ENCODE results near the gene POLR2J. TPM values are rescaled to one million over a fixed set of nuclear protein-coding genes. Genes with fewer than 3 reads are reported as not detected.

The POLR2J gene
- total RNA-seq, 5 donors from 2014 or later (not counting 1 experiment from before 2014, with no cell fraction given), result 35.2 to 53.7 (median 42.3) TPM

DNA sequence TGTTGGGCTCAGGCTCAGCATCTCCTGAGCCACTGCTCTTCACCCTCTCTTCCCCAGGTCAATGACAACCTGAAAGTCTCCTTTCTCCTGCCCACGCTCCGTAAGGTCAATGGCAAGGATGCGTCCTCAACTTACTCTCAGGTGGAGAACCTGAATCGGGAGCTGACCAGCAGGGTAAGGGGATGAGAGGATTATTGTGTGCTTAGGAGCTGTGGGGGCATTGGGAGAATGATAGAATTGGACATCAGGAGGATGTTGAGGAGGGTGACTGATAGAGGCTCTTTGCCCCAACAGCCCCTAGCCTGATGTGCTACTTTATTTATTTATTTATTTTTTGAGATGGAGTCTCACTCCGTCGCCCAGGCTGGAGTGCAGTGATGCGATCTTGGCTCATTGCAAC, 12.6 kb downstream of the POLR2J start:
- Mint-ChIP-seq H3K4me3 (peak overlapping the region; percentile 89 to 90 (median 89)), H3K27ac (no peak overlapping the region), H3K4me1 (peaks cover 29 to 37% (median 36%) of the 10 kb centered on the region in 3 donors), H3K36me3 (no peaks in the 10 kb centered on the region), H3K27me3 (no peaks in the 10 kb centered on the region), H3K9me3 (no peaks in the 10 kb centered on the region)
- WGBS (ENCODE audit: insufficient coverage), result no CpG with 5 or more reads among the region's 7 CpGs
- H3K27me3 ChIP-seq (replicated peaks in 1 of 2; ENCODE audit: control insufficient read depth in 2 of 2, extremely low read depth in 1 of 2, insufficient read depth in 2 of 2, low read length in 1 of 2), result no peaks in the 10 kb centered on the region
- H3K9me3 ChIP-seq, result no peaks in the 10 kb centered on the region
- peak overlapping the region in 1 of 2 donors; percentile 95 for H3K4me3 ChIP-seq (ENCODE audit: control insufficient read depth in 1 of 2, extremely low read depth in 1 of 2, low read length in 1 of 2)
- ChIA-PET CTCF (interaction anchor here (0.6 to 1.6 kb wide), 5 partner anchors 48 to 62 kb away, joined by 3 to 6 read pairs (median 3); no protein-coding TSS in a partner anchor), POLR2A (interaction anchor here in 1 of 2 donors (0.6 kb wide), 2 partner anchors 56 to 1755 kb away, joined by 4 to 6 read pairs; no protein-coding TSS in a partner anchor)
- DNase-seq, result no peak
- no peak overlapping the region for H3K27ac ChIP-seq (ENCODE audit: low read length)
- peaks cover 16 to 28% of the 10 kb centered on the region in 2 donors for H3K36me3 ChIP-seq (ENCODE audit: control insufficient read depth in 2 of 2, extremely low read depth in 1 of 2, insufficient read depth in 1 of 2, low read length in 1 of 2)
- no peak for ATAC-seq (replicated peaks in 1 of 4)
- peaks cover 14 to 43% of the 10 kb centered on the region in 2 experiments for H3K4me1 ChIP-seq (ENCODE audit: control insufficient read depth in 1 of 2, extremely low read depth in 1 of 2, insufficient read depth in 2 of 2, low read length in 2 of 2)

GRCh38 chr7:102464577-102465280, 14.0 kb downstream of the POLR2J start, which contains the start of the genes ALKBH4 and LRWD1:
Gene ALKBH4, minus strand, starts transcription at chr7:102464863. Its CDS starts 27 bp downstream, at chr7:102464836.
Gene LRWD1, plus strand, starts transcription at chr7:102464984. Its CDS starts 97 bp downstream, at chr7:102465081.
- peak within 1 kb of the TSS; percentile 93 to 95 for H3K4me3 ChIP-seq (ENCODE audit: control insufficient read depth in 1 of 2, extremely low read depth in 1 of 2, low read length in 1 of 2)
- no peaks in the 10 kb centered on the region for H3K9me3 ChIP-seq
- Mint-ChIP-seq H3K4me3 (peak within 1 kb of the TSS; percentile 89 to 90 (median 89)), H3K27me3 (no peaks in the 10 kb centered on the region), H3K9me3 (no peaks in the 10 kb centered on the region), H3K36me3 (no peaks in the 10 kb centered on the region), H3K4me1 (peaks cover 34 to 40% (median 37%) of the 10 kb centered on the region in 3 donors), H3K27ac (peak within 1 kb of the TSS; percentile 63 to 87)
- peak within 1 kb of the TSS; percentile 47 for H3K27ac ChIP-seq (ENCODE audit: low read length)
- ATAC-seq (replicated peaks in 1 of 4) (peak; percentile 97 to 99 (median 97)), DNase-seq (peak; percentile 79 to 96 (median 88))
- H3K27me3 ChIP-seq (replicated peaks in 1 of 2; ENCODE audit: control insufficient read depth in 2 of 2, extremely low read depth in 1 of 2, insufficient read depth in 2 of 2, low read length in 1 of 2), result no peaks in the 10 kb centered on the region
- H3K36me3 ChIP-seq (ENCODE audit: control insufficient read depth in 2 of 2, extremely low read depth in 1 of 2, insufficient read depth in 1 of 2, low read length in 1 of 2), result peaks cover 15 to 23% of the 10 kb centered on the region in 2 donors
- ChIA-PET POLR2A (interaction anchor here in 1 of 2 donors (0.6 kb wide), 1 partner anchor 23 kb away, joined by 9 read pairs; no protein-coding TSS in a partner anchor), CTCF (interaction anchor here (0.6 to 1.6 kb wide), 9 partner anchors 15 to 102 kb away, joined by 3 to 6 read pairs (median 3); no protein-coding TSS in a partner anchor)
- H3K4me1 ChIP-seq (ENCODE audit: control insufficient read depth in 1 of 2, extremely low read depth in 1 of 2, insufficient read depth in 2 of 2, low read length in 2 of 2), result peaks cover 14 to 43% of the 10 kb centered on the region in 2 experiments
- WGBS (ENCODE audit: insufficient coverage), result under 1% methylated on average over 81 of the region's 81 CpGs

DNA sequence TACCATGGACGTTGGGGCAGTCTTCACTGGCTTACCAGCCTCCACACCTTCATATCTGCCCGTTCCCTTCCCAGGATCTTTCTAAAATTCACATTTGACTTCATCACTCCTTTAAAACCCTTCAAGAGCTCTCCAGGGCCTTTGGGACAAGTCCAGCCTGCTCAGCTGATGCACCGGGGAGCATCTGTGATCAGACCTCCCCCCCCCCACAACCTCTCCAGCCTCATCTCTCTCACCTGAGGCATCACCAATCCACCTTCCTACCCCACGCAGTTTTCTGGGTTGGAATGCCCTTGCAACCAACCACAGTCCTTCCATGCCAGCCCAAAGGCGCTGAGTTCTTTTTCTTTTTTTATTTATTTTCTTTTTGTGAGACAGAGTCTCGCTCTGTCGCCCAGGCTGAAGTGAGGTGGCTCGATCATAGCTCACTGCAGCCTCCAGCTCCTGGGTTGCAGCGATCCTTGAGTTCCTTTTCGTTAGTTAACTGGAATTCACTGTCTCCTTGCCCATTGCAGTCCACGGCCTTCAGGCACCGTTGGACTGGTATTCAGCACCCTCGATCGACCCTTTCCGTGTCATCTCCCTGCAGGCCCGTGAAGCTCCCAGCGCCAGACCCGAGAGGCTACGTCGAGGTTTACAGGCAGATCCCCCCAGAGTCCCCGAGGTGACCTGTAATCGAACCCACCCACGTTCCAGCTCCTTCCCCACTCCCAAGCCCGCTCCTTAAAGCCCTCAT, 14.7 kb downstream of the POLR2J start:
- H3K4me1 Mint-ChIP-seq, result peaks cover 34 to 40% (median 37%) of the 10 kb centered on the region in 3 donors
- no peaks in the 10 kb centered on the region for H3K27me3 ChIP-seq (replicated peaks in 1 of 2; ENCODE audit: control insufficient read depth in 2 of 2, extremely low read depth in 1 of 2, insufficient read depth in 2 of 2, low read length in 1 of 2)
- no peaks in the 10 kb centered on the region for H3K9me3 Mint-ChIP-seq
- H3K4me3 Mint-ChIP-seq, result peak overlapping the region; percentile 89 to 90 (median 89)
- 23% methylated on average over 18 of the region's 24 CpGs for WGBS (ENCODE audit: insufficient coverage)
- peaks cover 14 to 43% of the 10 kb centered on the region in 2 experiments for H3K4me1 ChIP-seq (ENCODE audit: control insufficient read depth in 1 of 2, extremely low read depth in 1 of 2, insufficient read depth in 2 of 2, low read length in 2 of 2)
- H3K9me3 ChIP-seq, result no peaks in the 10 kb centered on the region
- H3K36me3 Mint-ChIP-seq, result no peaks in the 10 kb centered on the region
- peak in 1 of 35 experiments; percentile 4 for DNase-seq
- H3K27me3 Mint-ChIP-seq, result no peaks in the 10 kb centered on the region
- H3K36me3 ChIP-seq (ENCODE audit: control insufficient read depth in 2 of 2, extremely low read depth in 1 of 2, insufficient read depth in 1 of 2, low read length in 1 of 2), result peaks cover 13 to 25% of the 10 kb centered on the region in 2 donors
- no peak for ATAC-seq (replicated peaks in 1 of 4)
- ChIA-PET CTCF (interaction anchor here (0.7 to 1.3 kb wide), 6 partner anchors 14 to 101 kb away, joined by 3 to 5 read pairs (median 3); no protein-coding TSS in a partner anchor), POLR2A (no interaction called here)
- H3K27ac Mint-ChIP-seq, result peak overlapping the region; percentile 63 to 87
- H3K4me3 ChIP-seq (ENCODE audit: control insufficient read depth in 1 of 2, extremely low read depth in 1 of 2, low read length in 1 of 2), result peak overlapping the region; percentile 93 to 95
- H3K27ac ChIP-seq (ENCODE audit: low read length), result peak overlapping the region; percentile 47

DNA sequence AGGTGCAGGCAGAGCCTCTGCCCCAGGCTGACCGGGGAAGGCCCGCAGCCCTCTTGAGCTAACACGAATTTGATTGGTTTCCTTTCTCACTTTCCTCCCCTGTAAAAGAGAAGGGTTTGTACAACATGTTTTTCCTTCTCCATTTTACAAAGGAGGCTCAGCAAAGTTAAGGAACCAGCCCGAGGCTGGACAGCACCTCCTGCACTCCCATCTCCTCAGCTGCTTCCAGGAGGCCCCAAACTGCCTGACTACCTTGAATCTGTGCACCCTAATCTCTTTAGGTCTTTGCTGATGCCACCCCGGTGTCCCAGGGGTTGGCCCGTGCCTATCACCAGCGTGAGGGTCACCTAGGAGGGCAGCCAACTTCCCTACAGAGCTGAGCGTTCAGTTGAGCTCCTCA, 18.3 kb downstream of the POLR2J start:
- peaks cover 15 to 33% of the 10 kb centered on the region in 2 donors for H3K36me3 ChIP-seq (ENCODE audit: control insufficient read depth in 2 of 2, extremely low read depth in 1 of 2, insufficient read depth in 1 of 2, low read length in 1 of 2)
- H3K4me1 ChIP-seq (ENCODE audit: control insufficient read depth in 1 of 2, extremely low read depth in 1 of 2, insufficient read depth in 2 of 2, low read length in 2 of 2), result peaks cover 10 to 23% of the 10 kb centered on the region in 2 experiments
- Mint-ChIP-seq H3K4me1 (peaks cover 21 to 26% (median 23%) of the 10 kb centered on the region in 3 donors), H3K27ac (no peak overlapping the region), H3K27me3 (no peaks in the 10 kb centered on the region), H3K9me3 (no peaks in the 10 kb centered on the region), H3K4me3 (no peak overlapping the region), H3K36me3 (no peaks in the 10 kb centered on the region)
- H3K4me3 ChIP-seq (ENCODE audit: control insufficient read depth in 1 of 2, extremely low read depth in 1 of 2, low read length in 1 of 2), result no peak overlapping the region
- 82% methylated on average over 6 of the region's 8 CpGs for WGBS (ENCODE audit: insufficient coverage)
- H3K27ac ChIP-seq (ENCODE audit: low read length), result no peak overlapping the region
- CTCF ChIA-PET, result no interaction called here
- no peaks in the 10 kb centered on the region for H3K9me3 ChIP-seq
- ATAC-seq (replicated peaks in 1 of 4) (no peak), DNase-seq (no peak)
- H3K27me3 ChIP-seq (replicated peaks in 1 of 2; ENCODE audit: control insufficient read depth in 2 of 2, extremely low read depth in 1 of 2, insufficient read depth in 2 of 2, low read length in 1 of 2), result no peaks in the 10 kb centered on the region
- POLR2A ChIA-PET, result no interaction called here

GRCh38 chr7:102459221-102459844, 19.4 kb downstream of the POLR2J start:
- Mint-ChIP-seq H3K36me3 (no peaks in the 10 kb centered on the region), H3K27me3 (no peaks in the 10 kb centered on the region), H3K4me1 (peaks cover 17 to 21% (median 20%) of the 10 kb centered on the region in 3 donors), H3K27ac (no peak overlapping the region), H3K9me3 (no peaks in the 10 kb centered on the region), H3K4me3 (no peak overlapping the region)
- Histone ChIP-seq H3K27ac (ENCODE audit: low read length) (no peak overlapping the region), H3K4me3 (ENCODE audit: control insufficient read depth in 1 of 2, extremely low read depth in 1 of 2, low read length in 1 of 2) (no peak overlapping the region), H3K4me1 (ENCODE audit: control insufficient read depth in 1 of 2, extremely low read depth in 1 of 2, insufficient read depth in 2 of 2, low read length in 2 of 2) (peaks cover 9 to 15% of the 10 kb centered on the region in 2 experiments), H3K9me3 (no peaks in the 10 kb centered on the region), H3K36me3 (ENCODE audit: control insufficient read depth in 2 of 2, extremely low read depth in 1 of 2, insufficient read depth in 1 of 2, low read length in 1 of 2) (peaks cover 18 to 33% of the 10 kb centered on the region in 2 donors), H3K27me3 (replicated peaks in 1 of 2; ENCODE audit: control insufficient read depth in 2 of 2, extremely low read depth in 1 of 2, insufficient read depth in 2 of 2, low read length in 1 of 2) (no peaks in the 10 kb centered on the region)
- WGBS (ENCODE audit: insufficient coverage), result 97% methylated on average over 16 of the region's 24 CpGs
- DNase-seq, result no peak
- no peak for ATAC-seq (replicated peaks in 1 of 4)
- ChIA-PET POLR2A (no interaction called here), CTCF (no interaction called here)
